ENCODE measurements around the gene CD36. TPM values are rescaled to one million over a fixed set of nuclear protein-coding genes. Genes with fewer than 3 reads are reported as not detected.

The CD36 gene
- total and polyA plus RNA-seq, 12 donors, result 190 to 1,458 (median 916) TPM

DNA sequence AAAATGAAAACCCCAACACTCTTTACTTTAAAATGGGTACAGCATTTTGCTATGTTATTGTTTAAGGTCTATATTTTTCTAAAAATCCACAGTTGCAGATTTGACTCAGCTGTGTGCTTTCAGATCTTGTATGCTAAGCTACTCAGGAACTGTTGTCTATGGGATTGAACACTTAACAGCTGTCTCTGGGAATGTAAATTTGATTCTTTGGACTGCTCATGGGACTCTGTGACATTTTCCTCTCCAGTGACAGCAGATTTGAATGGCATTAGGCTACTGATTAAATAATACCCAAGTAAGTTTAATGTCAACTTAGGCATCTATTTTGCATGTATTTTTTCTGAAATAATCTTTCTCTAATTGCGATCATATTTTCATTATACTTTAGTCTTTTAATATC, 1.7 kb upstream of the CD36 start:
- 72 to 82% methylated on average over 1 of the region's 1 CpG for WGBS, 2 donors
- ATAC-seq, result peak in 3 of 8 donors; percentile 37 to 50 (median 49)
- peaks cover 0 to 70% (median 60%) of the 10 kb centered on the region in 9 donors for H3K4me1 ChIP-seq
- TF ChIP-seq, protein P1, sequence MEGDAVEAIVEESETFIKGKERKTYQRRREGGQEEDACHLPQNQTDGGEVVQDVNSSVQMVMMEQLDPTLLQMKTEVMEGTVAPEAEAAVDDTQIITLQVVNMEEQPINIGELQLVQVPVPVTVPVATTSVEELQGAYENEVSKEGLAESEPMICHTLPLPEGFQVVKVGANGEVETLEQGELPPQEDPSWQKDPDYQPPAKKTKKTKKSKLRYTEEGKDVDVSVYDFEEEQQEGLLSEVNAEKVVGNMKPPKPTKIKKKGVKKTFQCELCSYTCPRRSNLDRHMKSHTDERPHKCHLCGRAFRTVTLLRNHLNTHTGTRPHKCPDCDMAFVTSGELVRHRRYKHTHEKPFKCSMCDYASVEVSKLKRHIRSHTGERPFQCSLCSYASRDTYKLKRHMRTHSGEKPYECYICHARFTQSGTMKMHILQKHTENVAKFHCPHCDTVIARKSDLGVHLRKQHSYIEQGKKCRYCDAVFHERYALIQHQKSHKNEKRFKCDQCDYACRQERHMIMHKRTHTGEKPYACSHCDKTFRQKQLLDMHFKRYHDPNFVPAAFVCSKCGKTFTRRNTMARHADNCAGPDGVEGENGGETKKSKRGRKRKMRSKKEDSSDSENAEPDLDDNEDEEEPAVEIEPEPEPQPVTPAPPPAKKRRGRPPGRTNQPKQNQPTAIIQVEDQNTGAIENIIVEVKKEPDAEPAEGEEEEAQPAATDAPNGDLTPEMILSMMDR (IDR thresholded peaks at IDR 0.05), result no peak
- no peaks in the 10 kb centered on the region for H3K36me3 ChIP-seq
- H3K4me3 ChIP-seq, result peak overlapping the region in 5 of 10 donors; percentile 50 to 63 (median 58)
- peak overlapping the region; percentile 38 to 91 (median 78) for H3K27ac ChIP-seq
- H3K27me3 ChIP-seq, result no peaks in the 10 kb centered on the region
- intact Hi-C loops (cut with DNase I), result loop anchor here in 3 of 10 donors (5.0 kb wide), 2 partner anchors 34 to 134 kb away; no protein-coding TSS in a partner anchor
- H3K9me3 ChIP-seq, result no peaks in the 10 kb centered on the region
- DNase-seq, result no peak

DNA sequence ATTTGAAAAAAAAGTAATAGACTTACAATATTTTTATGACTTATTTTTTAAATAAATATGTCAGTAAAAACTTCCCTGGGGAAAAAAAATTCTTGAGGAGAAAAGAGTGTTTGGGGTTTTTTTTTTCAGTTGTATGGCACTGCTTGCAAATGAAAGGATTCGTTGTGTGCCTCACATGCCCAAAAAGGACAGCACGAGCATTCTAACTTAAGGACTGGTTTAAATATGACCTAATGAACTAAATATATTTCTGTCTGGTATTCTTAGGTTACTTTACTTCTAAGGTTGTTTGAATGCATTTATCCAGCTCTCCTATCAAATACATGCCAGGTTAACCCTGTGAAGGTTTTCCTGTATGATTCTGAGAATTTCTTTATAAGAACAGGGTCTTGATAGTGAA, 988 bp upstream of the CD36 start:
- H3K27ac ChIP-seq, result peak overlapping the region; percentile 38 to 91 (median 78)
- no peaks in the 10 kb centered on the region for H3K27me3 ChIP-seq
- no peaks in the 10 kb centered on the region for H3K36me3 ChIP-seq
- peak overlapping the region in 9 of 10 donors; percentile 36 to 63 (median 50) for H3K4me3 ChIP-seq
- intact Hi-C loops (cut with DNase I), result loop anchor here in 3 of 10 donors (5.0 kb wide), 2 partner anchors 35 to 135 kb away; no protein-coding TSS in a partner anchor
- TF ChIP-seq, protein P1 (IDR thresholded peaks at IDR 0.05), result no peak
- no peaks in the 10 kb centered on the region for H3K9me3 ChIP-seq
- peak in 7 of 8 donors; percentile 40 to 81 (median 64) for ATAC-seq
- no peak for DNase-seq
- peaks cover 0 to 70% (median 54%) of the 10 kb centered on the region in 9 donors for H3K4me1 ChIP-seq
- 10 to 15% methylated on average over 2 of the region's 2 CpGs for WGBS, 2 donors

DNA sequence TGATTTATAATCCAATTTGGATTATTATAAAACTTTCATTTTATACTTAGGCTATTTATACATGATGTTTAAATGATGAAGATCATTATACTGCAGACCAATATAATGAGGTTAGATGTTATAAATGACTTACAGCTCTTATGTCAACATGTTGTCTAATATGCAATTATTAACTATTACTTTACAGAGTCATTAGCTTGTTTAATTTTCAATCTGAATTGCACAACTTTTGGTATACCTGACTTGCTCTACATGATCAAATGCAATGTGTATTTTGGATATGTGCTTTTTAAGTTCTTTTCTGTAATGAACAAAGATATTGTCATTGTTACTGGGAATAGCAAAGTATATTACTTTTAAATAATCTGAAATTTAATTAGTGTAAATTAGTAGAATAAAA, 569 bp downstream of the CD36 start:
- no peaks in the 10 kb centered on the region for H3K36me3 ChIP-seq
- intact Hi-C loops (cut with DNase I), result loop anchor here in 4 of 10 donors (2.0 to 5.0 kb wide), 3 partner anchors 32 to 137 kb away; no protein-coding TSS in a partner anchor
- TF ChIP-seq, protein P1 (IDR thresholded peaks at IDR 0.05), result no peak
- no peaks in the 10 kb centered on the region for H3K9me3 ChIP-seq
- peak overlapping the region; percentile 34 to 63 (median 49) for H3K4me3 ChIP-seq
- peaks cover 0 to 67% (median 44%) of the 10 kb centered on the region in 9 donors for H3K4me1 ChIP-seq
- H3K27me3 ChIP-seq, result no peaks in the 10 kb centered on the region
- no peak for ATAC-seq
- H3K27ac ChIP-seq, result peak overlapping the region; percentile 38 to 91 (median 78)
- no peak for DNase-seq

DNA sequence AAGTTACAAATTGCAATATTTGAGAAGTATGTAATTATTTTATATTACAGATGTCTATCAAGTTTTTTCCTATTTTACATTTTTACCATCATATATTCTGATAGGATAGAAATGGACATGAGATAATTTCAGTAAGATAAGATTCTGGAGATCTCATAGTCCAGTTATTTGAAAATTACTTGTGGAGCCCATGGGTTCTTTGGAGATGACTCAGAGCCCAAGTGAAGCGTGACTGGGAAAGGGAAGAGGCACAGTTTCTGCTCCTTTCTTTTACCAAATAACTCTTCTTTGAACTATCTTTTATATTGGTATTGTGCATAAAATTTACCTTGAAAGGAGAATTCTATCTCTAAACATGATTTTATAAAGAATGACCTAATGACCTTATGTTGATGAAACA, 2.4 kb downstream of the CD36 start:
- DNase-seq (no peak), ATAC-seq (peak in 1 of 8 donors; percentile 26)
- TF ChIP-seq, protein P1 (IDR thresholded peaks at IDR 0.05), result no peak
- peak overlapping the region; percentile 34 to 63 (median 49) for H3K4me3 ChIP-seq
- peaks cover 0 to 56% (median 39%) of the 10 kb centered on the region in 9 donors for H3K4me1 ChIP-seq
- no peaks in the 10 kb centered on the region for H3K27me3 ChIP-seq
- peak overlapping the region; percentile 38 to 91 (median 78) for H3K27ac ChIP-seq
- WGBS, 2 donors, result 28 to 47% methylated on average over 1 of the region's 1 CpG
- intact Hi-C loops (cut with DNase I), result loop anchor here in 4 of 10 donors (5.0 to 10.0 kb wide), 4 partner anchors 39 to 116 kb away; no protein-coding TSS in a partner anchor
- H3K9me3 ChIP-seq, result no peaks in the 10 kb centered on the region
- peaks cover 0 to under 1% (median 0%) of the 10 kb centered on the region in 9 donors for H3K36me3 ChIP-seq

All from heart right ventricle (tissue), 16 donors.